HepG2 (cell line): Measurements from ENCODE around the gene ZMIZ1. TPM values are rescaled to one million over a fixed set of nuclear protein-coding genes. Genes with fewer than 3 reads are reported as not detected.

Experiments
- ATAC-seq: fragments of 200-7000 bp; cut with Tn5 transposase; 3 replicates; pipeline ENCODE4 v1.9.1; 2020; ENCODE audit warnings: mild to moderate bottlenecking, moderate library complexity
- BruUV-seq: library from RNA; stranded (reverse); fragments of 400-500 nt; replicated peaks from 2 replicates; lab custom pipeline; 2021; lab: Mats Ljungman, UMichigan
- CTCF ChIA-PET: fragments of 300-600 bp; formaldehyde crosslinking; extraction: SDS; loops from one replicate; lab custom pipeline; 2021; ENCODE audit warnings: low total read pairs, inconsistent platforms, low intra/inter-chr PET ratio; lab: Yijun Ruan, JAX
- POLR2A ChIA-PET: fragments of 350-600 bp; sonication (Branson Sonifier 250); formaldehyde crosslinking; loops from one replicate; lab custom pipeline; 2020; ENCODE audit warnings: antibody characterized with exemption, inconsistent platforms; lab: Yijun Ruan, JAX
- DNase-seq: peaks from one replicate; pipeline ENCODE4 v3.0.0-alpha.2; 2015; ENCODE audit warnings: low spot score
- FAIRE-seq: peaks from 3 replicates; lab custom pipeline; 2011; peaks lifted over from hg19 to GRCh38; lab: Jason Lieb, UNC
- H2AFZ ChIP-seq: one replicate; pipeline ENCODE4 v1.6.1; 2011; ENCODE audit warnings: low read length, inconsistent platforms
- H3K27ac ChIP-seq: fragments of 300-600 bp; 3 replicates; pipeline ENCODE4 v1.8.0; 2011; ENCODE audit warnings: mixed run types, mild to moderate bottlenecking, mixed read lengths, low read length, inconsistent platforms; ENCODE audit not compliant: insufficient read depth; ENCODE audit errors: extremely low read length
- H3K27me3 ChIP-seq, 2 experiments: fragments of 200-600 bp in 1 of 2; 2 replicates in 1 of 2; 3 replicates in 1 of 2; pipeline versions ENCODE4 v1.6.0 to v1.8.0; 2011; ENCODE audit warnings: low read length in 2 of 2, mild to moderate bottlenecking in 2 of 2, moderate library complexity in 2 of 2, inconsistent platforms in 1 of 2; ENCODE audit not compliant: insufficient read depth in 2 of 2, control insufficient read depth in 1 of 2
- H3K36me3 ChIP-seq, 2 experiments: fragments of 200-600 bp in 1 of 2; replicated peaks in 1 of 2; 2 replicates in 1 of 2; 3 replicates in 1 of 2; pipeline versions ENCODE4 v1.5.1 to v1.8.0; 2011; ENCODE audit warnings: low read length in 2 of 2, inconsistent platforms in 1 of 2; ENCODE audit not compliant: insufficient read depth in 2 of 2, control insufficient read depth in 1 of 2
- H3K4me1 ChIP-seq: 2 replicates; pipeline ENCODE4 v1.5.1; 2012; ENCODE audit warnings: low read length, inconsistent platforms; ENCODE audit not compliant: insufficient read depth
- H3K4me2 ChIP-seq: 2 replicates; pipeline ENCODE4 v1.6.0; 2011; ENCODE audit warnings: low read depth, low read length, inconsistent platforms
- H3K4me3 ChIP-seq, 3 experiments: fragments of 200-600 bp in 1 of 3; sonication (generic), shearing (Covaris generic) in 1 of 3; replicated peaks in 1 of 3; 2 replicates each; pipeline ENCODE4 v1.5.1; 2011 to 2016; ENCODE audit warnings: low read length in 3 of 3, inconsistent platforms in 2 of 3, low read depth in 2 of 3, mild to moderate bottlenecking in 2 of 3, control low read depth in 1 of 3, mixed read lengths in 1 of 3; ENCODE audit not compliant: insufficient read depth in 1 of 3
- H3K79me2 ChIP-seq: one replicate; pipeline ENCODE4 v1.6.1; 2011; ENCODE audit warnings: low read length, inconsistent platforms; ENCODE audit not compliant: insufficient read depth
- H3K9ac ChIP-seq: 2 replicates; pipeline ENCODE4 v1.6.0; 2011; ENCODE audit warnings: mild to moderate bottlenecking, low read depth, low read length, inconsistent platforms; ENCODE audit not compliant: insufficient read depth
- H3K9me3 ChIP-seq: 2 replicates; pipeline ENCODE4 v1.5.1; 2012; ENCODE audit warnings: mild to moderate bottlenecking, low read length
- H4K20me1 ChIP-seq: 2 replicates; pipeline ENCODE4 v1.6.0; 2011; ENCODE audit warnings: inconsistent platforms, mild to moderate bottlenecking, low read length, moderate library complexity; ENCODE audit not compliant: insufficient read depth
- AGO2 ChIP-seq: fragments of 200-400 bp; formaldehyde crosslinking; optimal IDR thresholded peaks from 2 replicates; pipeline ENCODE3; 2017; ENCODE audit warnings: mild to moderate bottlenecking, low read depth, low read length, moderate library complexity
- CEBPB ChIP-seq: IDR thresholded peaks from 2 replicates; pipeline ENCODE4 v1.6.1; 2011; ENCODE audit warnings: low read depth, low read length, improper control_type of control experiment, borderline replicate concordance
- CEBPG ChIP-seq: IDR thresholded peaks from 2 replicates; pipeline ENCODE4 v1.6.1; 2016
- RBM22 ChIP-seq: fragments of 200-400 bp; formaldehyde crosslinking; optimal IDR thresholded peaks from 2 replicates; pipeline ENCODE3; 2017; ENCODE audit warnings: mild to moderate bottlenecking, low read length, moderate library complexity
- ZSCAN21 ChIP-seq: sonication (generic); formaldehyde crosslinking; IDR thresholded peaks from 2 replicates; pipeline ENCODE4 v1.8.0; 2022; ENCODE audit warnings: mild to moderate bottlenecking, missing genetic modification reagents, moderate library complexity, borderline replicate concordance
- WGBS: methylation state at CpG from one replicate; pipeline ENCODE4 v1.1.6; 2017; ENCODE audit warnings: low lambda C conversion rate; 5-methylcytosine and 5-hydroxymethylcytosine counted together
- in situ Hi-C: cut with HindIII; loops from 2 replicates; pipeline ENCODE4 v1.10.0; 2017; ENCODE audit warnings: low pct_unique_long_range_greater_than_20kb; ENCODE audit not compliant: extremely low pct_ligation_motif_present
- intact Hi-C: fragments of 100-400 bp; cut with micrococcal nuclease; formaldehyde crosslinking; loops from one replicate; pipeline ENCODE4 v1.10.0; 2022; ENCODE audit not compliant: unreplicated experiment
- polyA plus RNA-seq, 8 experiments: library from polyadenylated mRNA; depleted of rRNA in 3 of 8; stranded (reverse) in 7 of 8; unstranded in 1 of 8; fragments of >200 nt; fragmentation: Illumina TruSeq in 4 of 8; extraction: Trizol in 4 of 8; gene quantifications; 2 replicates each; pipeline versions ENCODE4 v1.2.1 to v1.2.3, GENCODE V29; 2011 to 2016; ENCODE audit warnings: low read depth in 4 of 8, missing spikeins in 1 of 8, mixed read lengths in 1 of 8; ENCODE audit not compliant: insufficient read depth in 1 of 8
- total RNA-seq, 5 experiments: library from RNA; depleted of rRNA; stranded (reverse); fragments of >200 nt; fragmentation: Illumina TruSeq; extraction: Trizol; gene quantifications; 2 replicates each; pipeline ENCODE4 v1.2.3, GENCODE V29; 2016; ENCODE audit warnings: low read depth in 1 of 5
- TF ChIP-seq, protein P1 (sequence below): sonication (generic); formaldehyde crosslinking; IDR thresholded peaks from 2 replicates; pipeline ENCODE4 v1.5.0; 2020; ENCODE audit warnings: mild to moderate bottlenecking, missing genetic modification reagents
- TF ChIP-seq, protein P2 (sequence below): sonication (generic); formaldehyde crosslinking; IDR thresholded peaks from 2 replicates; pipeline ENCODE4 v1.4.0; 2020; ENCODE audit warnings: mild to moderate bottlenecking, missing genetic modification reagents
- TF ChIP-seq, protein P3 (sequence below): sonication (generic); formaldehyde crosslinking; IDR thresholded peaks from 2 replicates; pipeline ENCODE4 v1.4.0; 2020; ENCODE audit warnings: mild to moderate bottlenecking, missing genetic modification reagents
- TF ChIP-seq, protein P4 (sequence below): IDR thresholded peaks from 2 replicates; pipeline ENCODE4 v1.6.1; 2016; ENCODE audit warnings: low read depth, borderline replicate concordance

Gene ZMIZ1
- total and polyA plus RNA-seq, 2 of the 13 experiments (the other 11 are each of a cell fraction or from before 2014, with no cell fraction given) = 5.3 to 10.2 TPM

DNA sequence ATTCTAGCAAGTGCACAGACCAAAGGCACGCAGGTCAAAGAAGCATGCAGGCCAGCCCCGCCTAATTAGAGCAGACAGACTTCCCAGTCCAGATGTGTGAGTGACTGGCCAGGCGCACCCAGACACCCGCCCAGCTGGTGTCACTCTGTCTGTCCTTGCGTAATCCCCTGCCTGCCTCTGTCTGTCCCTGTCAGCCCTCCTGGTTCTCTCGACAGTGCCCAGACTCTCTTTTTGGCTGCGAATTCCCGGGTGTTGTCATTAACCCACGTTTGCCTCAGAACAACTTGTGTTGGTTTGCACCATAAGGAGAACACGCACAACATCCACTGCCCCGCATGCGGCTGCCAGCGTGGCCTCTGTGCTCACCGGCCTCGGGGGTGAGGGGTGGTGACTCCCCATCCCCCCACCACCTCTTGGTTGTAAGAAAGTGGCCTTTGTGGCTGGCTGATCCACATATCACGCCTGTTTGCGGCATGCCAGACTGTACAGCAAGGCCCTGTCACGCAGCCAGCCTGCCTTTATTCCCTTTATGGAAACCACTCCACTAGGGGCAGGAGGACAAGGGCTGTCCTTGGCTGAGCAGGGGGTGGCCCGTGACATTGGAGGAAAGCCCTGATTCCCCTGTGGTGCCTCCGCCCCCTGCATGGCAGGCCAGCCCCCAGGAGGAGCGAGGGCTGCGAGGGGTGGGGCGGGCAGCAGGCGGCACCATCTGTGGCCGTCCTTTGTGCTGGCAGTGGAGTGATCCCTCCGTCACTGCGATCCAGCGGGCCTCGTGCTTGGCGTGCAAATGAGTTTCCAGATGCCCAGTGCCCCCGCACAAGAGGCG lies 205.7 kb downstream of the ZMIZ1 start:
- H3K9ac ChIP-seq = no peak overlapping the region
- intact Hi-C loops = no loop called here
- in situ Hi-C loops = no loop called here
- no peak for DNase-seq
- H3K9me3 ChIP-seq = no peaks in the 10 kb centered on the region
- no peak for FAIRE-seq
- no peak overlapping the region for H3K4me2 ChIP-seq
- TF ChIP-seq CEBPG (CRISPR knock-in tag) (peak; percentile 44), ZSCAN21 (no peak), AGO2 (peak; percentile 68), RBM22 (peak; percentile 23), CEBPB (peak; percentile 67)
- TF ChIP-seq, protein P1, sequence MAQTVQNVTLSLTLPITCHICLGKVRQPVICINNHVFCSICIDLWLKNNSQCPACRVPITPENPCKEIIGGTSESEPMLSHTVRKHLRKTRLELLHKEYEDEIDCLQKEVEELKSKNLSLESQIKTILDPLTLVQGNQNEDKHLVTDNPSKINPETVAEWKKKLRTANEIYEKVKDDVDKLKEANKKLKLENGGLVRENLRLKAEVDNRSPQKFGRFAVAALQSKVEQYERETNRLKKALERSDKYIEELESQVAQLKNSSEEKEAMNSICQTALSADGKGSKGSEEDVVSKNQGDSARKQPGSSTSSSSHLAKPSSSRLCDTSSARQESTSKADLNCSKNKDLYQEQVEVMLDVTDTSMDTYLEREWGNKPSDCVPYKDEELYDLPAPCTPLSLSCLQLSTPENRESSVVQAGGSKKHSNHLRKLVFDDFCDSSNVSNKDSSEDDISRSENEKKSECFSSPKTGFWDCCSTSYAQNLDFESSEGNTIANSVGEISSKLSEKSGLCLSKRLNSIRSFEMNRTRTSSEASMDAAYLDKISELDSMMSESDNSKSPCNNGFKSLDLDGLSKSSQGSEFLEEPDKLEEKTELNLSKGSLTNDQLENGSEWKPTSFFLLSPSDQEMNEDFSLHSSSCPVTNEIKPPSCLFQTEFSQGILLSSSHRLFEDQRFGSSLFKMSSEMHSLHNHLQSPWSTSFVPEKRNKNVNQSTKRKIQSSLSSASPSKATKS (CRISPR knock-in tag) = no peak
- TF ChIP-seq, protein P2, sequence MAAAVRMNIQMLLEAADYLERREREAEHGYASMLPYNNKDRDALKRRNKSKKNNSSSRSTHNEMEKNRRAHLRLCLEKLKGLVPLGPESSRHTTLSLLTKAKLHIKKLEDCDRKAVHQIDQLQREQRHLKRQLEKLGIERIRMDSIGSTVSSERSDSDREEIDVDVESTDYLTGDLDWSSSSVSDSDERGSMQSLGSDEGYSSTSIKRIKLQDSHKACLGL (CRISPR knock-in tag) = no peak
- TF ChIP-seq, protein P3, sequence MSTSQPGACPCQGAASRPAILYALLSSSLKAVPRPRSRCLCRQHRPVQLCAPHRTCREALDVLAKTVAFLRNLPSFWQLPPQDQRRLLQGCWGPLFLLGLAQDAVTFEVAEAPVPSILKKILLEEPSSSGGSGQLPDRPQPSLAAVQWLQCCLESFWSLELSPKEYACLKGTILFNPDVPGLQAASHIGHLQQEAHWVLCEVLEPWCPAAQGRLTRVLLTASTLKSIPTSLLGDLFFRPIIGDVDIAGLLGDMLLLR (CRISPR knock-in tag) = no peak
- TF ChIP-seq, protein P4, sequence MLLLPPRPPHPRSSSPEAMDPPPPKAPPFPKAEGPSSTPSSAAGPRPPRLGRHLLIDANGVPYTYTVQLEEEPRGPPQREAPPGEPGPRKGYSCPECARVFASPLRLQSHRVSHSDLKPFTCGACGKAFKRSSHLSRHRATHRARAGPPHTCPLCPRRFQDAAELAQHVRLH (CRISPR knock-in tag) = no peak
- no TSS peak for BruUV-seq
- peaks cover 14% of the 10 kb centered on the region; the same call in 1 of the 2 replicates for H4K20me1 ChIP-seq
- no peak overlapping the region for H3K27ac ChIP-seq
- peaks cover 28 to 74% of the 10 kb centered on the region in 2 experiments; a peak in 4 of 5 replicates for H3K36me3 ChIP-seq
- no peak overlapping the region for H2AFZ ChIP-seq
- no peaks in the 10 kb centered on the region for H3K79me2 ChIP-seq
- no peaks in the 10 kb centered on the region for H3K4me1 ChIP-seq
- H3K27me3 ChIP-seq = no peaks in the 10 kb centered on the region
- ATAC-seq = peak; percentile 12; the same call in 2 of the 3 replicates
- CTCF ChIA-PET = no interaction called here
- WGBS = 95% methylated on average over 21 of the region's 32 CpGs
- no peak overlapping the region for H3K4me3 ChIP-seq
- POLR2A ChIA-PET = no interaction called here
